ENCODE measurements around the gene PATZ1.

The PATZ1 gene

GRCh38 chr22:31313366-31314147, 32.6 kb downstream of the PATZ1 start:
- DNase-seq: no peak

- DNase-seq: no peak
These were observed 38.0 kb downstream of the PATZ1 start for GRCh38 chr22:31308181-31308580.

- no peak for DNase-seq
These were observed 41.0 kb downstream of the PATZ1 start for GRCh38 chr22:31305194-31305593.

- DNase-seq: no peak
These were observed 43.6 kb downstream of the PATZ1 start for GRCh38 chr22:31302537-31302936.

- DNase-seq: no peak
These were observed 44.1 kb downstream of the PATZ1 start for GRCh38 chr22:31302006-31302405.

- DNase-seq: no peak
These were observed 45.2 kb downstream of the PATZ1 start for GRCh38 chr22:31300896-31301295.

- DNase-seq: no peak
These were observed 50.1 kb downstream of the PATZ1 start for GRCh38 chr22:31295831-31296657.

GRCh38 chr22:31295360-31295759, 50.8 kb downstream of the PATZ1 start:
- DNase-seq: no peak

- DNase-seq: peak; percentile 28
These were observed 53.7 kb downstream of the PATZ1 start, which contains the start of gene PIK3IP1 for GRCh38 chr22:31292236-31292989. PIK3IP1 (minus strand) TSS chr22:31292488; CDS start chr22:31292344, 144 bp downstream.

- no peak for DNase-seq
These were observed 54.5 kb downstream of the PATZ1 start for GRCh38 chr22:31291481-31292235.

- DNase-seq: peak; percentile 56
These were observed 55.4 kb downstream of the PATZ1 start for GRCh38 chr22:31290494-31291471.

GRCh38 chr22:31289344-31289743, 56.8 kb downstream of the PATZ1 start:
- no peak for DNase-seq

- DNase-seq: no peak
These were observed 57.5 kb downstream of the PATZ1 start for GRCh38 chr22:31288496-31289240.

GRCh38 chr22:31287818-31288495, 58.2 kb downstream of the PATZ1 start:
- no peak for DNase-seq

GRCh38 chr22:31286360-31287255, 59.5 kb downstream of the PATZ1 start:
- no peak for DNase-seq

GRCh38 chr22:31284281-31285155, 61.6 kb downstream of the PATZ1 start:
- DNase-seq: no peak

- no peak for DNase-seq
These were observed 63.2 kb downstream of the PATZ1 start for GRCh38 chr22:31282748-31283468.

Data from NCI-H2227 treated with DMSO at 0.1 percent for 48 hours (cell line).